Skeletal muscle tissue (tissue), 4 donors: ENCODE measurements around the gene JADE3. TPM values are rescaled to one million over a fixed set of nuclear protein-coding genes. Genes with fewer than 3 reads are reported as not detected.
"Not testable (repeated sequence)": the region's sequence is repeated elsewhere in the genome, so short reads cannot be mapped to it uniquely, and the experiment has no call there.

ENCODE experiments used
- H3K27ac ChIP-seq: one replicate; pipeline ENCODE4 v1.7.0; 2013; ENCODE audit warnings: mild to moderate bottlenecking, low read depth, low read length, inconsistent platforms
- H3K27me3 ChIP-seq, 3 donors: one replicate each; pipeline ENCODE4 v1.7.0; 2013; ENCODE audit warnings: low read length in 3 of 3; ENCODE audit not compliant: control insufficient read depth in 3 of 3, insufficient read depth in 3 of 3
- H3K36me3 ChIP-seq, 3 donors: one replicate each; pipeline ENCODE4 v1.7.0; 2013; ENCODE audit warnings: low read length in 3 of 3; ENCODE audit not compliant: control insufficient read depth in 3 of 3, insufficient read depth in 3 of 3
- H3K4me1 ChIP-seq, 3 donors: one replicate each; pipeline ENCODE4 v1.7.0; 2013; ENCODE audit warnings: low read length in 3 of 3, mild to moderate bottlenecking in 3 of 3; ENCODE audit not compliant: control insufficient read depth in 3 of 3, insufficient read depth in 3 of 3
- H3K4me3 ChIP-seq, 3 donors: one replicate each; pipeline ENCODE4 v1.7.0; 2013; ENCODE audit warnings: low read length in 3 of 3
- H3K9ac ChIP-seq, 3 donors: one replicate each; pipeline ENCODE4 v1.7.0; 2013; ENCODE audit warnings: low read length in 3 of 3, mild to moderate bottlenecking in 3 of 3, moderate library complexity in 2 of 3, low read depth in 1 of 3
- H3K9me3 ChIP-seq, 3 donors: one replicate each; pipeline ENCODE4 v1.7.0; 2013; ENCODE audit warnings: low read length in 3 of 3; ENCODE audit not compliant: control insufficient read depth in 3 of 3
- total RNA-seq: library from RNA; depleted of rRNA; stranded (reverse); fragments of >200 nt; gene quantifications from one replicate; pipeline ENCODE4 v1.2.3, GENCODE V29; 2014
- donor health status: Osteomylitis.

The JADE3 gene
- total RNA-seq, 1 donor from 2014 or later = 5.2 TPM

GRCh38 chrX:46957297-46957696 is 45.1 kb downstream of the JADE3 start:
- H3K9ac ChIP-seq = no peak overlapping the region
- peaks cover 0 to 3% (median 3%) of the 10 kb centered on the region in 3 donors for H3K4me1 ChIP-seq
- H3K9me3 ChIP-seq = no peaks in the 10 kb centered on the region
- no peak overlapping the region for H3K27ac ChIP-seq
- H3K36me3 ChIP-seq = no peaks in the 10 kb centered on the region
- no peak overlapping the region for H3K4me3 ChIP-seq
- no peaks in the 10 kb centered on the region for H3K27me3 ChIP-seq

- H3K4me1 ChIP-seq = no peaks in the 10 kb centered on the region
- no peak overlapping the region for H3K27ac ChIP-seq
These were observed 46.9 kb downstream of the JADE3 start for GRCh38 chrX:46959101-46959500.

GRCh38 chrX:46959985-46960700 is 47.9 kb downstream of the JADE3 start:
- Histone ChIP-seq H3K9me3 (no peaks in the 10 kb centered on the region), H3K4me3 (no peak overlapping the region), H3K9ac (no peak overlapping the region), H3K27me3 (no peaks in the 10 kb centered on the region), H3K4me1 (no peaks in the 10 kb centered on the region), H3K36me3 (no peaks in the 10 kb centered on the region), H3K27ac (no peak overlapping the region)

More at GRCh38 chrX:46959101-46959500, 46.9 kb downstream of the JADE3 start:
- H3K4me3 ChIP-seq = no peak overlapping the region
- H3K36me3 ChIP-seq = no peaks in the 10 kb centered on the region
- no peaks in the 10 kb centered on the region for H3K9me3 ChIP-seq
- H3K27me3 ChIP-seq = no peaks in the 10 kb centered on the region
- H3K9ac ChIP-seq = no peak overlapping the region

- no peaks in the 10 kb centered on the region for H3K9me3 ChIP-seq
- no peak overlapping the region for H3K9ac ChIP-seq
- H3K4me3 ChIP-seq = no peak overlapping the region
- no peaks in the 10 kb centered on the region for H3K27me3 ChIP-seq
- no peaks in the 10 kb centered on the region for H3K36me3 ChIP-seq
- H3K27ac ChIP-seq = no peak overlapping the region
- H3K4me1 ChIP-seq = no peaks in the 10 kb centered on the region
These were observed 48.9 kb downstream of the JADE3 start for GRCh38 chrX:46961097-46961496.

- H3K4me1 ChIP-seq = no peaks in the 10 kb centered on the region
- no peak overlapping the region for H3K9ac ChIP-seq
- H3K36me3 ChIP-seq = no peaks in the 10 kb centered on the region
- no peaks in the 10 kb centered on the region for H3K9me3 ChIP-seq
- H3K27ac ChIP-seq = no peak overlapping the region
- H3K27me3 ChIP-seq = no peaks in the 10 kb centered on the region
- H3K4me3 ChIP-seq = no peak overlapping the region
These were observed 49.5 kb downstream of the JADE3 start for GRCh38 chrX:46961574-46962283.

GRCh38 chrX:46965125-46965758 is 53.0 kb downstream of the JADE3 start:
- no peaks in the 10 kb centered on the region for H3K36me3 ChIP-seq
- no peaks in the 10 kb centered on the region for H3K9me3 ChIP-seq
- no peaks in the 10 kb centered on the region for H3K27me3 ChIP-seq
- H3K9ac ChIP-seq = no peak overlapping the region
- no peaks in the 10 kb centered on the region for H3K4me1 ChIP-seq
- H3K27ac ChIP-seq = no peak overlapping the region
- H3K4me3 ChIP-seq = no peak overlapping the region

- Histone ChIP-seq H3K36me3 (no peaks in the 10 kb centered on the region), H3K9ac (no peak overlapping the region), H3K27me3 (no peaks in the 10 kb centered on the region), H3K27ac (no peak overlapping the region), H3K4me1 (no peaks in the 10 kb centered on the region), H3K4me3 (no peak overlapping the region), H3K9me3 (no peaks in the 10 kb centered on the region)
These were observed 55.3 kb downstream of the JADE3 start for GRCh38 chrX:46967547-46967946.

- not testable (repeated sequence) for H3K27me3 ChIP-seq, H3K9ac ChIP-seq, H3K4me3 ChIP-seq, H3K27ac ChIP-seq, H3K4me1 ChIP-seq, H3K9me3 ChIP-seq, H3K36me3 ChIP-seq
These were observed 64.8 kb downstream of the JADE3 start for GRCh38 chrX:46977046-46977445.

- Histone ChIP-seq H3K4me1 (no peaks in the 10 kb centered on the region), H3K9me3 (no peaks in the 10 kb centered on the region), H3K36me3 (no peaks in the 10 kb centered on the region), H3K27ac (no peak overlapping the region), H3K4me3 (no peak overlapping the region), H3K9ac (no peak overlapping the region), H3K27me3 (peaks cover 0 to 8% (median 0%) of the 10 kb centered on the region in 3 donors)
These were observed 66.4 kb downstream of the JADE3 start for GRCh38 chrX:46978341-46979291.
